Fibroblast of mammary gland (primary cell): ENCODE measurements around the gene AS3MT.
A peak's percentile ranks its signal among the peaks of the same experiment; 100 is the strongest.
"Not testable (repeated sequence)": the region's sequence is repeated elsewhere in the genome, so short reads cannot be mapped to it uniquely, and the experiment has no call there.

Experiments
- DNase-seq: peaks from one replicate; pipeline ENCODE4 v3.0.0-alpha.2; 2010; ENCODE audit warnings: low read depth
- H3K4me3 ChIP-seq: 2 replicates; pipeline ENCODE4 v1.5.1; 2011; ENCODE audit warnings: low read depth, mild to moderate bottlenecking, low read length, moderate library complexity; ENCODE audit not compliant: control insufficient read depth
- TF ChIP-seq, protein P1 (sequence below): conservative IDR thresholded peaks from 2 replicates; pipeline ENCODE4 v1.5.1; 2011; ENCODE audit warnings: low read depth, low read length, inconsistent platforms; ENCODE audit not compliant: control insufficient read depth, insufficient read depth

The AS3MT gene

DNA sequence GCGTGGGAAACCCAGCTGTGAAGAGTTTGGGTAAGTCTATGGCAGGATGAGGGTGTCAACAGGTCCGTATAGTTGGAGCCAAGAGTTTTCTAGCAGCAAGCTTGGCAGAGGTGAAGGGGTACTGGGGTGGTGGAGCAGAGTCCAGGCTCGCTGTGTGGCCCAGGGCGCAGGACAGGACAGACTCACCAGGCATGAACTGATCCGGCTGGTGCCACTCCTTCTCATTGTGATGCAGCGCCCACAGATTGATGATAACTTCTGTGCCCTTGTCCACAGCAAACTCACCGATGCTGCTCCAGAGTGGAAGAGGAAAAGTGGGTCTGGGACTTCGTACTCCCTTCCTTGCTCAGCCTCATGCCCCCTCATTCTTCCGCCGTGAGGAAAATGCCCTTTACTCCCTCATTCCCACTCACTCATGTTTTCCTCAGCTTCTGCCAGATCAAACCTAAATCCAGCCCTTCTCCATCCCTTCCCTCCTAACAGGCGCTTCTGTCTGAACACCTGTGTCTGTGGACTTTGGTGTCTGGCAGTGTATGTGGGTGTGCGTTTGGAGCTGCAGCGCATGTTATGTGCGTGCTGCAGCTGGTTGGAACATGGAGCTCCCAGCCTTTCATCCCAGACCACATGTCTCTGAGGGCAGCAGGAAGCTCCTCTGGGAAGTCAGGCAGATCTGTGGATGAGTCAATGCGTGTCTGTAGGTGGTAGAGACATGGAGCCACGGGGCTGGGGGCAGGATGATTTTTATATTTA lies 37.8 kb upstream of the AS3MT start:
- TF ChIP-seq, protein P1, sequence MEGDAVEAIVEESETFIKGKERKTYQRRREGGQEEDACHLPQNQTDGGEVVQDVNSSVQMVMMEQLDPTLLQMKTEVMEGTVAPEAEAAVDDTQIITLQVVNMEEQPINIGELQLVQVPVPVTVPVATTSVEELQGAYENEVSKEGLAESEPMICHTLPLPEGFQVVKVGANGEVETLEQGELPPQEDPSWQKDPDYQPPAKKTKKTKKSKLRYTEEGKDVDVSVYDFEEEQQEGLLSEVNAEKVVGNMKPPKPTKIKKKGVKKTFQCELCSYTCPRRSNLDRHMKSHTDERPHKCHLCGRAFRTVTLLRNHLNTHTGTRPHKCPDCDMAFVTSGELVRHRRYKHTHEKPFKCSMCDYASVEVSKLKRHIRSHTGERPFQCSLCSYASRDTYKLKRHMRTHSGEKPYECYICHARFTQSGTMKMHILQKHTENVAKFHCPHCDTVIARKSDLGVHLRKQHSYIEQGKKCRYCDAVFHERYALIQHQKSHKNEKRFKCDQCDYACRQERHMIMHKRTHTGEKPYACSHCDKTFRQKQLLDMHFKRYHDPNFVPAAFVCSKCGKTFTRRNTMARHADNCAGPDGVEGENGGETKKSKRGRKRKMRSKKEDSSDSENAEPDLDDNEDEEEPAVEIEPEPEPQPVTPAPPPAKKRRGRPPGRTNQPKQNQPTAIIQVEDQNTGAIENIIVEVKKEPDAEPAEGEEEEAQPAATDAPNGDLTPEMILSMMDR: no peak

DNA sequence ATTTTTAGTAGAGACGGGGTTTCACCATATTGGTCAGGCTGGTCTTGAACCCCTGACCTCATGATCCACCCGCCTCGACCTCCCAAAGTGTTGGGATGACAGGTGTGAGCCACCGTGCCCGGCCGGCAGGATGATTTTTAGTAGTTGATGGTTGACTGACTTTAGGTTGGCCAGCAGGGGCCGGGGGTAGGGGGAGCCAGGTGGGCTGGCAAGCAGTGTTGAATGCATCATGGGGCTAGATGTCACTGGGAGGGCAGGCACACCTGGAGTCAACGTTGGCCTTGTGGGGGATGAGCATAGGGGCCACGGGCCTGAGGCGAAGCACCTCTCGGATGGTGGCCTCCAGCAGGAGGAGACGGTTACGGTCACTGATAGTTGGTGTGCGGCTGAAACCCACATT lies 37.0 kb upstream of the AS3MT start:
- TF ChIP-seq, protein P1: no peak
- DNase-seq: no peak
- H3K4me3 ChIP-seq: no peak overlapping the region

More for the DNA sequence above, 37.8 kb upstream of the AS3MT start:
- no peak overlapping the region for H3K4me3 ChIP-seq
- peak; percentile 66 for DNase-seq

DNA sequence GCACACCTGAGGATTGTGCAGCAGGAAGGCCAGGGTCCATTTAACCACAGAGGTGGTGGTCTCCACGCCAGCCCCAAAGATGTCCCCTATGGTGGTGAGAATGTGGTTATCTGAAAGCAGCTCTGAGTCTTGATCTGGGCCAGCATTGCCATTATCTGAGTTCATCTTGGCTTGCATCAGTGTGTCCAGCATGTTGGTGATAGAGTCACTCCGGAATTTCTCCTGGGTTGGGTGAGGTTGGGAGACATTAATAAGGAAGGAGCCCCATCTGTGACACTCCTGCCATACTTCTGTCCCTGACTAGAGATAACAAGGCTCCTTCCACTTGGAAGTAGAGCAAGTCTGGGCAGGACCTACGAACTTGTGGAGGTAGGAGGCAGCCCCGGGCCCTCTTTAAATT lies 36.3 kb upstream of the AS3MT start:
- TF ChIP-seq, protein P1: no peak
- DNase-seq: no peak
- H3K4me3 ChIP-seq: no peak overlapping the region

DNA sequence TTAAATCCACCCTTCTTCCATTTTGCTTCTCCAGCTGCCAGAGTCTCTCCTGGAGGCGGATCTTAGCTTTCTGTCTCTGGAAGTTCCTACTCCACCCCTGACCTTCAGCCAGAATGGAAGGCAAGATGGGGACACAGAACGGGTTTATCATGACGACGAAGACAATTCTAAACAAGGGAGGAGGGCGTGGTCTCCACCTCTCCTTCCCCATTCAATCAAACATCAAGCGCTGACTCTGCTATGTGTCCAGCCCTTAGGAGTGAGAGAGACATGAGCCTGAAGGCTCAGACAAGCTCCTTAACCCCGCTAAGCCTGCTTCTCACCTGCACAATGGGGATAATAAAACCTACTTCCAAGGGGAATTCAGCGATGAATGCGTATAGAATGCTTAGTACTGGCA lies 35.1 kb upstream of the AS3MT start:
- TF ChIP-seq, protein P1: no peak
- DNase-seq: no peak
- no peak overlapping the region for H3K4me3 ChIP-seq

DNA sequence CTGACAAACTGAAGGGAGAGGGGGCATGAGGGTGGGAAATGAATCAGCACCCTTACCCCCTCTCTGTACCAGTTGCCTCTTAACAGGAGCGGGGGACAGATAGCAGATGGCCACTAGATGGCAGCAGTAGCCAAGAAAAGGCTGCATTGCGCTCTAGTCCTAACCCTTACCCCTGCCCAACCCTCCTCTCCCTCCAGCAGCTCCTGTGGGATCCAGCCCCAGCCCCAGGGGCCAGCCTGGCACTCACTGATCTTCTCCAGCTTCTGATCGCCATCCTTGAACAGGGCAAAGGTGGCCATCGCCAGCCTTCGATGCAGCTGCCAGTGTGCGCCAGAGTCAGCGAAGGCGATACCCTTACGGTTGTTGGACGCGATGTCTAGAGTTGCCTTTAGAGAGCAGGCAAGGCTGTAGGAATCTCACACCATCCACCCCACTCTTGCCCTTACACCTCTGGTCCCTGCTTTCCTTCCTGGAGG lies 34.2 kb upstream of the AS3MT start:
- TF ChIP-seq, protein P1: peak; percentile 88
- DNase-seq: peak; percentile 77
- no peak overlapping the region for H3K4me3 ChIP-seq

DNA sequence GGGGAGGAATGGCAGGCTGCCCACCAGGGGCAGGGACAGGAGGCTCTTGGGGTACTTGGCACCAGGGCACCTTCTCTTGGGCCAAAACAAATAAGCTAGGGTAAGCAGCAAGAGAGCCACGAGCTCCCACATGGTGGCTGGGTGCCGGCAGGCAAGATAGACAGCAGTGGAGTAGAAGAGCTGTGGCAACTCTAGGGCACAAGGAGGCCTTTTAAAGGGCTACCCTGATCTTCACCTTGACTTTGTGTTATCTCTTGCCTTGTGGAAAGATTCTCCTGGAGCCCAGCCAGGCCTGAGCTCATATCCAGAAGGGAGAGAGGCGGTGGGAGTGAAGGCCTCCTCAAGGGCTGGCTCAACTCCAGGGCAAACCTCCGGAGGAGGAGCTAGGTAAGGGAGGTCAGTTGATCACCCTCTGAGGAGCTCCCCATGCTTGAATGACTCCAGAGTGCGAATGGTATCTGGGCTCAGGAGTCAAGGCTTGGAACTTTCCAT lies 32.0 kb upstream of the AS3MT start, which contains the start of gene CYP17A1:
TSS of gene CYP17A1 (minus strand) at position 184 of the 492 bp plus-strand sequence. CDS start at position 132, 52 bp downstream.
- no peak within 1 kb of the TSS for H3K4me3 ChIP-seq
- TF ChIP-seq, protein P1: no peak
- peak; percentile 21 for DNase-seq

DNA sequence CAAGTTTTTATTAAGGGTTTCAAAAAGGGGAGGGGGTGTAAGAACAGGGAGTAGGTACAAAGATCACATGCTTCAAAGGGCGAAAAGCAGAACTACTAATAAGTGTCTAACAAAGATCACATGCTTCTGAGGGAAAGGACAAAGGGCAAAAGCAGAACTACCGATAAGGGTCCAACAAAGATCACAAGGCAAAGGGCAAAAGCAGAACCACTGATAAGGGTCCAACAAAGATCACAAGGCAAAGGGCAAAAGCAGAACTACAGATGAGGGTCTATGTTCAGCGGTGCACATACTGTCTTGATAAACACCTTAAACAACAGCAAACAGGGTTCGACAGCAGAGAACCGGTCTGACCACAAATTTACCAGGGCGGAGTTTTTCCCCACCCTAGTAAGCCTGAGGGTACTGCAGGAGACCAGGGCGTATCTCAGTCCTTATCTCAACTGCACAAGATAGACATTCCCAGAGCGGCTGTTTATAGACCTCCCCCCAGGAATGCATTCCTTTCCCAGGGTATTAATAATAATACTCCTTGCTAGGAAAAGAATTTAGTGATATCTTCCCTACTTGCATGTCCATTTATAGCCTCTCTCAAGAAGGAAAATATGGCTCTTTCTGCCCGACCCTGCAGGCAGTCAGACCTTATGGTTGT lies 30.9 kb upstream of the AS3MT start:
- not testable (repeated sequence) for DNase-seq, H3K4me3 ChIP-seq
